Fibroblast of mammary gland (primary cell): Measurements from ENCODE around the gene TGFA.

Source experiments
- DNase-seq: peaks from one replicate; pipeline ENCODE4 v3.0.0-alpha.2; 2010; ENCODE audit warnings: low read depth
- H3K4me3 ChIP-seq: 2 replicates; pipeline ENCODE4 v1.5.1; 2011; ENCODE audit warnings: low read depth, mild to moderate bottlenecking, low read length, moderate library complexity; ENCODE audit not compliant: control insufficient read depth
- TF ChIP-seq, protein P1 (sequence below): conservative IDR thresholded peaks from 2 replicates; pipeline ENCODE4 v1.5.1; 2011; ENCODE audit warnings: low read depth, low read length, inconsistent platforms; ENCODE audit not compliant: control insufficient read depth, insufficient read depth

Gene TGFA

DNA sequence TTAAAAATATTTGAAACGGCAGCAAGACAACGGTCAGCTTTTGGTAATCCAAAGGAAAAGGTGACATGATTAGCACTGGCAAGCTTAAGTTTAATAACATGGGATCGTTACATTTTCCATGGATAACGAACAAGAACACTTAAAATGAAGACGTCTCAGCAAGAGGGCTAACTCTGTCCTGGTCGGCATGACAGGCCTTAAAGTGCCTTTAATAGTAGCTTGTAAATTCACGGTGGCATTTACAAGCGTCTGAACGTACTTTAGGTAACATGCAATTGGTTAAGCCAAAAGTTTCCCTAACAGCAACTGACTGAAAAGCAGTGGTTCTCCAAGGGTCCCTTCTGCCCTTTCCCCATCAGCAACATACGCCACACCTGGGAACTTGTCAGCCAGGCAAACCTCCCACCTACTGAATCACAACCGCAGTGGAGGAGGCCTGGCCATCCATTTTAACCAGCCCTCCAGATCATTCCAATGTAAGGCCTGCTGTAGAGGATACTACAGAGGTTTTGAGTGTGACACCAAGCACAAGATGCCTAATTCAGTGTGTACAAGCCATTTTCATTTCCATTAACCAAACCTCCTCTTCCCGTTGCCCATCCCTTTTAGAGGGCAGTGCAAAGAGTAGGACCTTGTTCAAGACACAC is 4.4 kb downstream of the TGFA start:
- no peak overlapping the region for H3K4me3 ChIP-seq
- DNase-seq: no peak
- TF ChIP-seq, protein P1, sequence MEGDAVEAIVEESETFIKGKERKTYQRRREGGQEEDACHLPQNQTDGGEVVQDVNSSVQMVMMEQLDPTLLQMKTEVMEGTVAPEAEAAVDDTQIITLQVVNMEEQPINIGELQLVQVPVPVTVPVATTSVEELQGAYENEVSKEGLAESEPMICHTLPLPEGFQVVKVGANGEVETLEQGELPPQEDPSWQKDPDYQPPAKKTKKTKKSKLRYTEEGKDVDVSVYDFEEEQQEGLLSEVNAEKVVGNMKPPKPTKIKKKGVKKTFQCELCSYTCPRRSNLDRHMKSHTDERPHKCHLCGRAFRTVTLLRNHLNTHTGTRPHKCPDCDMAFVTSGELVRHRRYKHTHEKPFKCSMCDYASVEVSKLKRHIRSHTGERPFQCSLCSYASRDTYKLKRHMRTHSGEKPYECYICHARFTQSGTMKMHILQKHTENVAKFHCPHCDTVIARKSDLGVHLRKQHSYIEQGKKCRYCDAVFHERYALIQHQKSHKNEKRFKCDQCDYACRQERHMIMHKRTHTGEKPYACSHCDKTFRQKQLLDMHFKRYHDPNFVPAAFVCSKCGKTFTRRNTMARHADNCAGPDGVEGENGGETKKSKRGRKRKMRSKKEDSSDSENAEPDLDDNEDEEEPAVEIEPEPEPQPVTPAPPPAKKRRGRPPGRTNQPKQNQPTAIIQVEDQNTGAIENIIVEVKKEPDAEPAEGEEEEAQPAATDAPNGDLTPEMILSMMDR: no peak

GRCh38 chr2:70548233-70548632 is 5.4 kb downstream of the TGFA start:
- no peak overlapping the region for H3K4me3 ChIP-seq
- TF ChIP-seq, protein P1: no peak
- DNase-seq: no peak

DNA sequence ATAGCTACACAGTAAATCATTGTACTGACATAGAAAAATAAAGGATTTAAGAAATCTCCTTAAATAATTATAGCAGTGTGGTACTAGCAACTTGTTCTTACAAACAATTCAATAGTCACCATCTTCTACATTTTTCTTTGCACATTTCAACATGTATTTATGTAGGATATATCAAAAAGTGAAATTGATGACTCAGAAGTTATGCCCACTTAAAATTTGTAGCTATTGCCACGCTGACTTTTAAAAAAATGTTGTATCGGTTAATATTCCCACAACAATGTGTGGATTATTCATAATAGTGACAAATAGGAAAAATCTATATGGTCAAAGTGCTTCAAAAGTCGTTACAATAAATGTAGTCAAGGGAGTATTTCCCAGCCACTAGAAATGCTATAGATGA is 6.7 kb downstream of the TGFA start:
- no peak for DNase-seq
- no peak overlapping the region for H3K4me3 ChIP-seq
- TF ChIP-seq, protein P1: no peak

GRCh38 chr2:70546376-70546775 is 7.2 kb downstream of the TGFA start:
- TF ChIP-seq, protein P1: no peak
- DNase-seq: no peak

GRCh38 chr2:70541481-70542020 is 12.1 kb downstream of the TGFA start:
- no peak for DNase-seq
- H3K4me3 ChIP-seq: no peak overlapping the region
- TF ChIP-seq, protein P1: no peak

More at GRCh38 chr2:70546376-70546775, 7.2 kb downstream of the TGFA start:
- no peak overlapping the region for H3K4me3 ChIP-seq

DNA sequence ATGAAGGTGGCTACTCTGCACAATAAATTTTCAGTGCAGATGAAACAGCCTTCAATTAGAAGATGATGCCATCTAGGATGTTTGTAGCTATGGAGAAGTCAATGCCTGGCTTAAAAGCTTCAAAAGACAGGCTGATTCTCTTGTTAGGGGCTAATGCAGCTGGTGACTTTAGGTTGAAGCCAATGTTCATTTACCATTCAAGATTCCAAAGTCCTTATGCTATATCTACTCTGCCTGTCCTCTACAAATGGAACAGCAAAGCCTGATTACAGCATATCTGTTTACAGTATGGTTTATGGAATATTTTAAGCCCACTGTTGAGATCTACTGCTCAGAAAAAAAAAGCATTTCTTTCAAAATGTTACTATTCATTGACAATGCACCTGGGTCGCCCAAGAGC is 15.8 kb downstream of the TGFA start:
- TF ChIP-seq, protein P1: no peak
- DNase-seq: no peak

More for the DNA sequence above, 15.8 kb downstream of the TGFA start:
- H3K4me3 ChIP-seq: no peak overlapping the region
